Mucosa of stomach (tissue), 1 donor: ENCODE data around the gene SCRN2.

Source experiments
- H3K27me3 ChIP-seq: one replicate; pipeline ENCODE4 v1.7.0; 2013; ENCODE audit warnings: mild to moderate bottlenecking, low read length; ENCODE audit not compliant: control insufficient read depth, insufficient read depth
- H3K36me3 ChIP-seq: one replicate; pipeline ENCODE4 v1.7.0; 2013; ENCODE audit warnings: low read length; ENCODE audit not compliant: control insufficient read depth, insufficient read depth
- H3K4me1 ChIP-seq: one replicate; pipeline ENCODE4 v1.7.0; 2013; ENCODE audit warnings: mild to moderate bottlenecking, low read length; ENCODE audit not compliant: control insufficient read depth, insufficient read depth
- H3K4me3 ChIP-seq: one replicate; pipeline ENCODE4 v1.7.0; 2013; ENCODE audit warnings: low read length
- H3K9ac ChIP-seq: one replicate; pipeline ENCODE4 v1.7.0; 2013; ENCODE audit warnings: mild to moderate bottlenecking, low read length, moderate library complexity
- H3K9me3 ChIP-seq: one replicate; pipeline ENCODE4 v1.7.0; 2013; ENCODE audit warnings: mild to moderate bottlenecking, low read length, moderate library complexity; ENCODE audit not compliant: control insufficient read depth
- donor health status: Pancreatic carcinoma.

Gene SCRN2

GRCh38 chr17:47821031-47821423, 20.0 kb downstream of the SCRN2 start:
- Histone ChIP-seq H3K9ac (peak overlapping the region; percentile 94), H3K27me3 (no peaks in the 10 kb centered on the region), H3K36me3 (peaks cover 42% of the 10 kb centered on the region), H3K9me3 (no peaks in the 10 kb centered on the region), H3K4me1 (peaks cover 44% of the 10 kb centered on the region), H3K4me3 (peak overlapping the region; percentile 98)

DNA sequence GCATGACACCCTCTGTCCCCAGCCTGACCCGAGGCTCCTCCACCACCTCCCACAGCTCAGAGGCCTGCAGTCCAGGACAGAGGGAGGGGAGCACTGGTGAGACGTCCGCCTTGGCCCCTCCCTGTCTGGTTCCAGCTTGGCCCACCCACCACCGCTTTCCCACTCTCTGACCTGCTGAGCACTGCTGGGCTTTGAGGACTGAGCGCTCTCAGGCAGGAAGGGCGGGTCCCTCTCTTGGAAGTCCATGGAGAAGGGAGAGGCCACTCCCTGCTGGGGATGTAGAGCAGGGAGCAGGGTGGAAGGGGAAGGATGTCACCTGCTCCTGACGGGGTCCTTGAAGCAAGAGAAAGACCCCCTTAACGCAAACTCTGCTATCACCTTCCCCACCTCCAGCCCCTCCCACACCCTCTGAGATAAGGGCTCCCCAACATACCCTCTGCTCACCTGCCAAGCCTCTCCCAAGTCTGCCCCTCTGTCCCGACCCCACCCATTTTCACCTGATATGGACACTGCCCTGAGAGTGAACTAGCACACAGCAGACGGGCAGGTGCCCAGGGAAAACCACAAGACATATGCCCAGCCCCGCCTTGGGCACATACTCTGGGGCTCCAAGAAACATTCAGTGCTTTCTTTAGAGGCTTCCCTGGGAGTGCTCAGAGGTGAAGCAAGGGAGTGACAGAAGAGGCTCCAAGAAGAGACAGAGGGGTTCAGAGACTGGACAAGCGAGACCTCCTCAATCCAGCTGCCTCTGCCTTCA, 20.9 kb downstream of the SCRN2 start:
- Histone ChIP-seq H3K4me3 (peak overlapping the region; percentile 98), H3K27me3 (no peaks in the 10 kb centered on the region), H3K9ac (peak overlapping the region; percentile 94), H3K4me1 (peaks cover 52% of the 10 kb centered on the region), H3K9me3 (no peaks in the 10 kb centered on the region), H3K36me3 (peaks cover 50% of the 10 kb centered on the region)

DNA sequence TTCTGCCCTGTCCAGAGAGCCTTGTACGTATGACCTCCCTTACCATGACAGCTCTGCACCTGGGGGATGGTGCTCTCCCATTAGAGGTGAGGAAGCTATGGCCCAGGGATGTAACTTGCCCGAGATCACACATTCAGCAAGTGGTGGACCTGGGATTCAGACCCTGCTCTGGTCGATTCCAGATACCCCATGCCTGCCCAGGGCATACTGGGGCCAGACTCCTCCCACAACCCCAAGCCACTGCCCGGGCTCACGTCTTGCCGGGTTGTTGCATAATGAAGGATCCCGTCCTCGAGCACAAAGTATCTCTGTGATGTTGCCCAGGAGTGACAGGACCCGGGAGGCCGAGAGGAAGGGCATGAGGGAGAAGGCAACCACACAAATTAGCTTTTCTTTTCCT, 21.6 kb downstream of the SCRN2 start:
- Histone ChIP-seq H3K9ac (no peak overlapping the region), H3K4me1 (peaks cover 60% of the 10 kb centered on the region), H3K27me3 (no peaks in the 10 kb centered on the region), H3K36me3 (peaks cover 57% of the 10 kb centered on the region), H3K9me3 (no peaks in the 10 kb centered on the region), H3K4me3 (no peak overlapping the region)

DNA sequence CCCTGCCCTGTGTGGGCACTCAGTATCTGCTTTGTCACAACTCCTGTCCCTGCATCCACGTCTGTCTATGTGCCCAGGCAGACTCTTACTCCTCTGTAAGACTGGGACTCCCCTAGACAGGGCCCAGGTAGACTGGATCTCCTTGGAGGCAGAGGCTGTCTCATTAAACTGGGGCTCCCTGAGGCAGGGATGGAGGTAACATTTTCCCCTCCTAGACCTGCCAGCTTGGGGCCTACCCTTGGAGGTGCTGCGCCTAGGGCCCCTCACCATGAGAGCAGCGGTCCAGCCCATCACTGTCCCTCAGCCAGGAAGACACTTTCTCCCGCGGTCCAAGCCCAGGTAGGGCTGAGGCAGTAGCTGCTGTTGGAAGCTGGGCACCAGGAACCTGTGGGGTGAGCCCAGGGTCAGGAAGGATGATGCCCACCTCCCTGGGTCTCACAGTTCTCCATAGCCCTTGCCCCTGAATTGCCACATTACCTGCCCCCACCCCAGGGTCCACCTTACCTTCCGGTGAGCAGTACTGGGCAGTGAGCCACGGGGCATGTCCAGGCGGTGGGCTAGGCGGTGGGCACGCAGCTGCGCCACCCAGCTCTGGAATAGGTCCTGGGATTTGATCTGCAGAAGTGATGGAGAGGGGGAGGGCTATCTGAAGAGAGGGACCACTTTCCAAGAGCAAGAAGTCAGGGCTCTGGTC, 22.9 kb downstream of the SCRN2 start:
- Histone ChIP-seq H3K36me3 (peaks cover 60% of the 10 kb centered on the region), H3K4me1 (peaks cover 73% of the 10 kb centered on the region)

DNA sequence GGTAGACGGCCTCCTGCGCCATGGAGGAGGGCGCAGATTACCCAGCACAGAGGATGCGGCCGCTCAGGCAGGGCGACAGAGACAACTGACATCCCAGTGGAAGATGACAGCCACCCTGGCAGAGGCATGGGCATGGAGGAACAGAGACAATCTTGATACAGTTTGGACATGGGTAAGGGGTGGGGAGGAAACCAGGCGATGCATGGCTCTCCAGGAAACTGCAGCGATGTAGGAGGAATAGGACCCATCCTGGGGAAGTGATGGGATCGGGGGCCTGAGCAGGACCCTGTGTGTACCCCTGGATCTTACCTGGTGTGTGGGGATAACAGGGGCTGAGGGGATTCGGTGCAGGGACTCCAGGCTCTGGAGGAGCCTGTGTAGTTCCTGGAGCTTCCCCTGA, 24.1 kb downstream of the SCRN2 start:
- Histone ChIP-seq H3K36me3 (peaks cover 65% of the 10 kb centered on the region), H3K4me3 (no peak overlapping the region), H3K9ac (no peak overlapping the region), H3K9me3 (no peaks in the 10 kb centered on the region), H3K27me3 (no peaks in the 10 kb centered on the region), H3K4me1 (peaks cover 76% of the 10 kb centered on the region)

More for the DNA sequence above, 22.9 kb downstream of the SCRN2 start:
- Histone ChIP-seq H3K9ac (no peak overlapping the region), H3K4me3 (no peak overlapping the region), H3K27me3 (no peaks in the 10 kb centered on the region), H3K9me3 (no peaks in the 10 kb centered on the region)

- Histone ChIP-seq H3K9me3 (no peaks in the 10 kb centered on the region), H3K4me1 (peaks cover 80% of the 10 kb centered on the region), H3K27me3 (no peaks in the 10 kb centered on the region), H3K9ac (no peak overlapping the region), H3K4me3 (no peak overlapping the region), H3K36me3 (peaks cover 65% of the 10 kb centered on the region)
These were observed 24.9 kb downstream of the SCRN2 start for GRCh38 chr17:47816111-47816735.

DNA sequence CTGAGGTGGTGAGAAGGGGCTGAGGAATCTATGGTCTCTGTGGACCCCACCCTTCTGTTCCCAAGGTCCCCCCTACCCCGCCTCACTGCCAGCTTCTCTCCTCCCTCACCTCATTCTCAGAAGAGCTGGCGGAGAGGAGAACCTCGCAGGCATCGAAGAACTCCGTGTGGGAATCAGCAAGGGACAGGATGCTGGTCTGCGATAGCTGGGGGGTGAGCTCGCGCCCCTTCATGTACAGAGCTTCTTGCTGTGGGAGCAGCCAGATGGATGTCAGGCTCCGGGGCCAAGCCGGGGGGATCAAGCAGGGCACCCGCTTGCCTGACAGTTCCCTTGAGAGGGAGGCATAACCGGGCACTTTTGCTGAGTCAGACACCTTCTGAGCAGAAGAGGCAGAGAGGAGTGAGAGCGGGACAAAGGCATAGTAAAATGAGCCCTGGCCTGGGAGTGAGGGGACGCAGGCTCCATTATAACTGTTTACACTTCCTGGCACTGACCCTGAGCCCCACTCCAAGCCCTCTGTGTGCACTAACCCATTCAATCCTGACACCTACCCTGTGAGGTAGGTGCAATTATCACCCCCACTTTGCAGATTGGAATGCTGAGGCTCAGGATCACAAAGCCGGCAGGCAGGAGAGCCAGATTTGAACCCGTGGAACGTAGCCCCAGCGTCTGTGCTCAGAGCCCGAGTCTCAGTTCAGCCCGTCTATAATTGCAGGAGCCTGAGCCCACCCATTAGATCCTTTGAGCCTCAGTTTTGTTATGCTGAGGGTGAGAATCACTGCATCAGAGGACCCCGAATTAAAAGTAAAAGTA, 25.8 kb downstream of the SCRN2 start:
- H3K9me3 ChIP-seq, result no peaks in the 10 kb centered on the region
- H3K36me3 ChIP-seq, result peaks cover 65% of the 10 kb centered on the region
- H3K4me1 ChIP-seq, result peaks cover 89% of the 10 kb centered on the region
- no peak overlapping the region for H3K9ac ChIP-seq
- no peaks in the 10 kb centered on the region for H3K27me3 ChIP-seq
- H3K4me3 ChIP-seq, result no peak overlapping the region

DNA sequence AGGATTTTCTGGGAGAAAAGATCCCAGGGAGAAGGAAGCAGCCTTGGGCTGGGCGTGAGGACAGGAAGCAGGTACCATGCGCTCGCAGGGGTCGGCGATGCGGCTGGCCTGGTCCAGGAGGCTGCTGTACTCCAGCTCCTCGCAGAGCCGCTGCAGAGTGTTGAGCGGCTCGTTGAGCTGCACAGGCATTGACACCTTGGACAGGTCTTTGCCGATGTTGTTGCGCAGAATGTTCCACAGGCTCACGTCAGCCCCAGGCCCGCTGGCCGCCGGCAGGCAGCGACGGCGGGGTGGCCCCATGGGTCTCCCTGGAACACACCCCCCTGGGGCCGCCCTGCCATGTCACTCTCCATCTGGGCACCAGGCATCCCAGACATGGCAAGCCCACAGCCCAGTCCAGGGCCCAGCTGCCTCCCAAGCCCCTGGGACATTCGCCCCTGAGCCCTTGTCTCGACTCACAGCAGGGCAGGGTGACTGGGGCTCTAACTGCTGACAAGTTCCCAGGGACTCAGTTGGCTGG, 27.5 kb downstream of the SCRN2 start:
- H3K36me3 ChIP-seq, result peaks cover 64% of the 10 kb centered on the region
- no peaks in the 10 kb centered on the region for H3K27me3 ChIP-seq
- H3K4me1 ChIP-seq, result peaks cover 96% of the 10 kb centered on the region
- H3K9me3 ChIP-seq, result no peaks in the 10 kb centered on the region
- H3K9ac ChIP-seq, result no peak overlapping the region
- no peak overlapping the region for H3K4me3 ChIP-seq

GRCh38 chr17:47813077-47813476, 28.0 kb downstream of the SCRN2 start:
- H3K9me3 ChIP-seq, result no peaks in the 10 kb centered on the region
- H3K4me1 ChIP-seq, result peaks cover 95% of the 10 kb centered on the region
- H3K9ac ChIP-seq, result no peak overlapping the region
- H3K27me3 ChIP-seq, result no peaks in the 10 kb centered on the region
- H3K4me3 ChIP-seq, result no peak overlapping the region
- H3K36me3 ChIP-seq, result peaks cover 64% of the 10 kb centered on the region

DNA sequence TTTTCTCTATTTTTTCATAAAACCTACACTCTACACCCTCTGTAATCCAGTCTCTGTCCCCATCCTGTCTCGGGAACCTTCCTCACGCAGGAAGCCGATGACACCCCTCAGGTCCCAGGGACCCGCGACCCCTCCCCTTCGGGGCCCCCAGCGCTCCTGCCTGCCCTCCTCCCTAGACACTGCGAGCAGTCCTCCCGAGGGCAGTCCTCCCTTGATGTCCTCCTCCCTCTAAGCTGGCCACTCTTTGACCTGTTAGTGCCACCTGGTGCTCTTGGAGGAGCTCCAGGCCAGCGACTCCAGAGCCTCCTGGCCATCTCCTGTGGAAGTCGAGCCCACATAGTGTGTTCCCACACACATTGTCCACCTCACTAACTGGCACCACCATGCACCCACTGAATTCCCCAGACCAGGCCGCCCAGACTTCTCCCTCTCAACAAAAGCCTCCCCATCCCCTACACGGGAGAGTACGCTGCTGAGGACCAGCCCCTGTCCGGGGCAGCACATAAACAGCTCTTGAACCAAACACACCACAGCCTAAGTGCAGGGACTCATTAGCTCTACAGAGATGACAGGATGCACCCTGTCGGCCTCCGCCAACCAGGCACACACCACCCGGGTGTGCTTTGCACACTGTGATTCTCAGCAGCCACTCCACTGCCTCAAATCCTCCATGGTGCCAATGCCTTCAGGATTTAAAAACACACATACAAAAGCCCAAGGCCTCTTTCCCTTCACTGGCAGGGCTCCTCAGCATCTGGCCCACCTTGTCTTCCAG, 28.7 kb downstream of the SCRN2 start:
- peaks cover 64% of the 10 kb centered on the region for H3K36me3 ChIP-seq

GRCh38 chr17:47811709-47812108, 29.4 kb downstream of the SCRN2 start:
- Histone ChIP-seq H3K4me1 (peaks cover 85% of the 10 kb centered on the region), H3K27me3 (no peaks in the 10 kb centered on the region), H3K9me3 (no peaks in the 10 kb centered on the region), H3K4me3 (no peak overlapping the region), H3K9ac (no peak overlapping the region), H3K36me3 (peaks cover 63% of the 10 kb centered on the region)

More for the DNA sequence above, 28.7 kb downstream of the SCRN2 start:
- Histone ChIP-seq H3K4me3 (no peak overlapping the region), H3K9me3 (no peaks in the 10 kb centered on the region), H3K9ac (no peak overlapping the region), H3K27me3 (no peaks in the 10 kb centered on the region), H3K4me1 (peaks cover 90% of the 10 kb centered on the region)
